Measurements from ENCODE around the gene TCN2.
"Not testable (repeated sequence)": the region's sequence is repeated elsewhere in the genome, so short reads cannot be mapped to it uniquely, and the experiment has no call there.

TCN2 gene

GRCh38 chr22:30628491-30628890 is 21.5 kb downstream of the TCN2 start:
- peak; percentile 40; the same call in 2 of the 3 replicates for ATAC-seq
- no peak for TF ChIP-seq ZC3H10 (CRISPR knock-in tag; IDR thresholded peaks at IDR 0.05)
- TF ChIP-seq TSHZ2 (CRISPR knock-in tag; IDR thresholded peaks at IDR 0.05), result 0 out of 2 replicates have a peak, but pooled peaks have one; percentile 30

- not testable (repeated sequence) for ATAC-seq
These were observed 24.5 kb downstream of the TCN2 start for GRCh38 chr22:30631469-30631868.

- TF ChIP-seq OSR1 (CRISPR knock-in tag; IDR thresholded peaks at IDR 0.05) (no peak), ZNF70 (CRISPR knock-in tag; IDR thresholded peaks at IDR 0.05) (no peak), CREB5 (CRISPR knock-in tag; IDR thresholded peaks at IDR 0.05; ENCODE audit: low read depth) (no peak), BACH2 (CRISPR knock-in tag; IDR thresholded peaks at IDR 0.05; ENCODE audit: borderline replicate concordance) (no peak), TCF4 (CRISPR knock-in tag; IDR thresholded peaks at IDR 0.05; ENCODE audit: borderline replicate concordance) (no peak), ISL1 (CRISPR knock-in tag; IDR thresholded peaks at IDR 0.05) (no peak), CSDC2 (CRISPR knock-in tag; IDR thresholded peaks at IDR 0.05) (no peak), TOX (CRISPR knock-in tag; IDR thresholded peaks at IDR 0.05; ENCODE audit: borderline replicate concordance) (no peak), PATZ1 (CRISPR knock-in tag; IDR thresholded peaks at IDR 0.05; ENCODE audit: borderline replicate concordance) (no peak), SNAI2 (CRISPR knock-in tag; IDR thresholded peaks at IDR 0.05) (no peak), ZFP3 (CRISPR knock-in tag; IDR thresholded peaks at IDR 0.05) (no peak), CSRNP3 (CRISPR knock-in tag; IDR thresholded peaks at IDR 0.05) (no peak), ESRRG (CRISPR knock-in tag; IDR thresholded peaks at IDR 0.05) (no peak), ARNTL (CRISPR knock-in tag; IDR thresholded peaks at IDR 0.05; ENCODE audit: borderline replicate concordance, low read depth) (no peak), ZNF565 (CRISPR knock-in tag; conservative IDR thresholded peaks at IDR 0.05; ENCODE audit: low read depth) (no peak), POU6F1 (CRISPR knock-in tag; IDR thresholded peaks at IDR 0.05; ENCODE audit: borderline replicate concordance, low read depth) (no peak), RARB (CRISPR knock-in tag; IDR thresholded peaks at IDR 0.05) (no peak), PPARA (CRISPR knock-in tag; IDR thresholded peaks at IDR 0.05; ENCODE audit: borderline replicate concordance) (no peak), ZNF8 (CRISPR knock-in tag; IDR thresholded peaks at IDR 0.05) (no peak)
- ATAC-seq, result peak; percentile 80
These were observed 27.7 kb downstream of the TCN2 start for GRCh38 chr22:30634471-30635233.
